NCI-H187 treated with DMSO at 0.1 percent for 48 hours (cell line): Measurements from ENCODE around the gene PLCB4.

Experiments
- DNase-seq: peaks from one replicate; lab custom pipeline; 2025; lab: John Stamatoyannopoulos, UW

PLCB4 gene

GRCh38 chr20:9061434-9061833 is 7.5 kb upstream of the PLCB4 start:
- no peak for DNase-seq

GRCh38 chr20:9062066-9062465 is 6.8 kb upstream of the PLCB4 start:
- no peak for DNase-seq

- DNase-seq = no peak
Observed at GRCh38 chr20:9066191-9066590, 2.7 kb upstream of the PLCB4 start.

GRCh38 chr20:9068233-9068801 is 570 bp upstream of the PLCB4 start:
- no peak for DNase-seq

GRCh38 chr20:9070304-9070703 is 1.4 kb downstream of the PLCB4 start:
- no peak for DNase-seq

GRCh38 chr20:9071976-9072726 is 3.3 kb downstream of the PLCB4 start:
- DNase-seq = no peak

GRCh38 chr20:9072861-9073500 is 4.1 kb downstream of the PLCB4 start:
- DNase-seq = no peak

- no peak for DNase-seq
Observed at GRCh38 chr20:9075264-9076095, 6.6 kb downstream of the PLCB4 start.

- DNase-seq = no peak
Observed at GRCh38 chr20:9076440-9076839, 7.6 kb downstream of the PLCB4 start.

GRCh38 chr20:9078826-9079731 is 10.2 kb downstream of the PLCB4 start:
- DNase-seq = no peak

GRCh38 chr20:9081423-9081966 is 12.6 kb downstream of the PLCB4 start:
- DNase-seq = no peak

- DNase-seq = no peak
Observed at GRCh38 chr20:9082741-9083140, 13.9 kb downstream of the PLCB4 start.

GRCh38 chr20:9087531-9088217 is 18.8 kb downstream of the PLCB4 start:
- no peak for DNase-seq

GRCh38 chr20:9088556-9088955 is 19.7 kb downstream of the PLCB4 start:
- no peak for DNase-seq

GRCh38 chr20:9092113-9092512 is 23.2 kb downstream of the PLCB4 start:
- DNase-seq = no peak

- DNase-seq = no peak
Observed at GRCh38 chr20:9092655-9093054, 23.8 kb downstream of the PLCB4 start.

GRCh38 chr20:9093218-9093957 is 24.5 kb downstream of the PLCB4 start:
- DNase-seq = no peak

GRCh38 chr20:9099372-9099771 is 30.5 kb downstream of the PLCB4 start:
- DNase-seq = no peak

GRCh38 chr20:9100691-9101090 is 31.8 kb downstream of the PLCB4 start:
- no peak for DNase-seq

GRCh38 chr20:9102456-9102855 is 33.6 kb downstream of the PLCB4 start:
- DNase-seq = no peak
